ENCODE results near the gene LRIG1.

The LRIG1 gene

GRCh38 chr3:66348704-66349103, 152.1 kb downstream of the LRIG1 start:
- DNase-seq, result no peak

GRCh38 chr3:66344848-66345578, 155.8 kb downstream of the LRIG1 start:
- no peak for DNase-seq

DNA sequence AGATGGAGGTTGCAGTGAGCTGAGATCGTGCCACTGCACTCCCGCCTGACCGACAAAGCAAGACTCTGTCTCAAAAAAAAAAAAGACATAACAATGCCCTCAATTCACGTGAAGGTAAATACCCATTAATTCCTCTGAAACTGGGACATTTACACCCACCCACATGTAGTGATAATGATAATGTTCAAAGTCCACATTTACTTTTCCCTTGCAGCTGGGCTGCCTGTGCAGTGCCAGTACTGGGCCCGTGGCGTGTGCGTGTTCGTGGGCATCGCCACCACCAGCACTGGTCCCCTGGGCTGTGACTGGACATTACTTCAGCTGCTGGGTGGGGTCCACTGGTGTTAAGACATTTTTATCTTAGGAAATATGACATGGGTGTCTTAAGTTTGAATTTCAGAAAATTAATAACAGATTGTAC, 156.4 kb downstream of the LRIG1 start:
- DNase-seq, result no peak

DNA sequence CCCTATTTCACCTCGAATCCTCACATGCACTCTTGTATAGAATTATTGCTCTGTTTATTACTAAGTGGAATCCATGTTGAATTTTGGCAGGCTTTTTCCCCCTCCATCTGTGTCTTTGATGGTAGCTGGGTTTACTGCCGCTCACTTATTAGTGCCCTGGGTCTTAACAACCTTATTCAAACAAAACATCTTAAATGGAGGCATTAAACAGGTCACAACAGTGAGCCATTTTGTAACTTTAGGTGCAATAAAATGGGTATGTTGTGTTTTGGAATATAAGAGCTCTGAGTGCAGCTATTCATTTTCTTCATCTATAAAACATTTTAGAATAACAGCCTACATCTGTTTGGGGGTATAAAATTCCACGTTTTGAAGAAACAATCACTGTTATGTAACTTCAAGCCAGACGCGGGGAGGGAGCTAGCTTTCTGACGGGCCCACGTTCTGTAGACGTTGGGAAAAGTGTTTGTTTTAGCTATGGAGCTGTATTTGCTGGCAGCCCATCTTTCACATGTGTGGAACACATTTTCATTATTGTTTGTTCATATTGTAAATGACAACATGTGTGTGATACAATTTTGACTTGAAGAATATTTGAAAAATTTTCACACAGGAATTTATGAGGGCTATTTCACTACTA, 158.0 kb downstream of the LRIG1 start:
- DNase-seq, result no peak

GRCh38 chr3:66338927-66339326, 161.9 kb downstream of the LRIG1 start:
- no peak for DNase-seq

DNA sequence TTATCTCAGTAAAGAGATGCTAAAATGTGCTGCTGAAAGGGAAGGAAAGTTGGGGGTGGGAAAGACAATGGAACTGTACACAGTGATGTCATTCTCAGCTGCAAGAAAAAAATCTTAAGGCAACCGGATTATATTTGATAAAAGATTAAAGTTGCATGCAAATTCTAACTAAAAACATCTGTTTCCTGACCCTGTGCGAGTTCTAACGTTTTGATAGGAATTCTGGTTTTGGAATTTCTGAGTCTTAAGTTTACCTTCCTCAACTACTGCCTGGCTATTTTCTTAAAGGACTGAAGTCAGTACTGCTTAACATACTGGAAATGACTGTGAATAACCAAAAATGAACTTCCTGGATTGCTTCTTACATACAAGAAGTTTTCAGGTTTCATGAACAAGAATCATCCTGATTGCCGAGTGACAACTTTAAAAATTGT, 164.5 kb downstream of the LRIG1 start:
- no peak for DNase-seq

DNA sequence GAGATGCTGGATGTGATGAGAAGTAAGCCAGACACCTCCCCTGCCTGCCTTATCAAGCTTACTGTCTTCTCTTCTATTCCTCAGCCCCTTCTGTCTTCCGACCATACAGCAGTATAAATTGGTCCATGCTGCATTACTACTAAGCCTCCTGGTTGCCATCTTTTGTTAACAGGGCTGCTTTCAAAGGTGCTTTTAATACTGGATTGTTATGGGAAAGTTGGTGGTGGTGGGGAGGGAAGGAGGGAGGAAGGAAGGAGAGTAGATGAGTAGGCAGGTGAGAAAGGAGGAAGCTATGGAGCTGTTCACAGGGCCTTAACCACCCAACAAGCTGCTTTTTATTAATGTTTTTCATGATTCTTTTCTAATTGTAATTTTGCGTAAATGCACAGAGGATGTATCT, 165.2 kb downstream of the LRIG1 start:
- DNase-seq, result no peak
